Measurements from ENCODE around the gene NALCN.

NALCN gene

GRCh38 chr13:101025925-101026324 is 390.4 kb downstream of the NALCN start:
- TF ChIP-seq CEBPB (IDR thresholded peaks at IDR 0.05) (no peak), ZBTB7A (IDR thresholded peaks at IDR 0.05; ENCODE audit: low read depth) (no peak), TCF12 (IDR thresholded peaks at IDR 0.05; ENCODE audit: low read depth) (no peak), MAX (IDR thresholded peaks at IDR 0.05) (no peak), FOXM1 (IDR thresholded peaks at IDR 0.05; ENCODE audit: borderline replicate concordance, low read depth) (no peak), TAF1 (IDR thresholded peaks at IDR 0.05; ENCODE audit: low read depth) (no peak), EGR1 (IDR thresholded peaks at IDR 0.05) (no peak), CREB1 (IDR thresholded peaks at IDR 0.05; ENCODE audit: low read depth) (no peak), NFIC (IDR thresholded peaks at IDR 0.05) (no peak), TEAD4 (IDR thresholded peaks at IDR 0.05) (no peak), RAD21 (IDR thresholded peaks at IDR 0.05; ENCODE audit: low read depth) (no peak), EP300 (IDR thresholded peaks at IDR 0.05; ENCODE audit: borderline replicate concordance) (no peak), YY1 (IDR thresholded peaks at IDR 0.05; ENCODE audit: low read depth) (no peak)
- TF ChIP-seq, protein P1, sequence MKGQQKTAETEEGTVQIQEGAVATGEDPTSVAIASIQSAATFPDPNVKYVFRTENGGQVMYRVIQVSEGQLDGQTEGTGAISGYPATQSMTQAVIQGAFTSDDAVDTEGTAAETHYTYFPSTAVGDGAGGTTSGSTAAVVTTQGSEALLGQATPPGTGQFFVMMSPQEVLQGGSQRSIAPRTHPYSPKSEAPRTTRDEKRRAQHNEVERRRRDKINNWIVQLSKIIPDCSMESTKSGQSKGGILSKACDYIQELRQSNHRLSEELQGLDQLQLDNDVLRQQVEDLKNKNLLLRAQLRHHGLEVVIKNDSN (IDR thresholded peaks at IDR 0.05): no peak

- TF ChIP-seq RAD21 (IDR thresholded peaks at IDR 0.05; ENCODE audit: low read depth) (no peak), TEAD4 (IDR thresholded peaks at IDR 0.05) (no peak), FOXM1 (IDR thresholded peaks at IDR 0.05; ENCODE audit: borderline replicate concordance, low read depth) (no peak), EGR1 (IDR thresholded peaks at IDR 0.05) (no peak), YY1 (IDR thresholded peaks at IDR 0.05; ENCODE audit: low read depth) (no peak), CREB1 (IDR thresholded peaks at IDR 0.05; ENCODE audit: low read depth) (no peak), EP300 (IDR thresholded peaks at IDR 0.05; ENCODE audit: borderline replicate concordance) (no peak), NFIC (IDR thresholded peaks at IDR 0.05) (no peak), TCF12 (IDR thresholded peaks at IDR 0.05; ENCODE audit: low read depth) (no peak), CEBPB (IDR thresholded peaks at IDR 0.05) (no peak)
- TF ChIP-seq, protein P1 (IDR thresholded peaks at IDR 0.05): no peak
- TF ChIP-seq, protein P2, sequence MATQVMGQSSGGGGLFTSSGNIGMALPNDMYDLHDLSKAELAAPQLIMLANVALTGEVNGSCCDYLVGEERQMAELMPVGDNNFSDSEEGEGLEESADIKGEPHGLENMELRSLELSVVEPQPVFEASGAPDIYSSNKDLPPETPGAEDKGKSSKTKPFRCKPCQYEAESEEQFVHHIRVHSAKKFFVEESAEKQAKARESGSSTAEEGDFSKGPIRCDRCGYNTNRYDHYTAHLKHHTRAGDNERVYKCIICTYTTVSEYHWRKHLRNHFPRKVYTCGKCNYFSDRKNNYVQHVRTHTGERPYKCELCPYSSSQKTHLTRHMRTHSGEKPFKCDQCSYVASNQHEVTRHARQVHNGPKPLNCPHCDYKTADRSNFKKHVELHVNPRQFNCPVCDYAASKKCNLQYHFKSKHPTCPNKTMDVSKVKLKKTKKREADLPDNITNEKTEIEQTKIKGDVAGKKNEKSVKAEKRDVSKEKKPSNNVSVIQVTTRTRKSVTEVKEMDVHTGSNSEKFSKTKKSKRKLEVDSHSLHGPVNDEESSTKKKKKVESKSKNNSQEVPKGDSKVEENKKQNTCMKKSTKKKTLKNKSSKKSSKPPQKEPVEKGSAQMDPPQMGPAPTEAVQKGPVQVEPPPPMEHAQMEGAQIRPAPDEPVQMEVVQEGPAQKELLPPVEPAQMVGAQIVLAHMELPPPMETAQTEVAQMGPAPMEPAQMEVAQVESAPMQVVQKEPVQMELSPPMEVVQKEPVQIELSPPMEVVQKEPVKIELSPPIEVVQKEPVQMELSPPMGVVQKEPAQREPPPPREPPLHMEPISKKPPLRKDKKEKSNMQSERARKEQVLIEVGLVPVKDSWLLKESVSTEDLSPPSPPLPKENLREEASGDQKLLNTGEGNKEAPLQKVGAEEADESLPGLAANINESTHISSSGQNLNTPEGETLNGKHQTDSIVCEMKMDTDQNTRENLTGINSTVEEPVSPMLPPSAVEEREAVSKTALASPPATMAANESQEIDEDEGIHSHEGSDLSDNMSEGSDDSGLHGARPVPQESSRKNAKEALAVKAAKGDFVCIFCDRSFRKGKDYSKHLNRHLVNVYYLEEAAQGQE (IDR thresholded peaks at IDR 0.05; ENCODE audit: low read depth): no peak
Observed at GRCh38 chr13:101025519-101025918, 390.8 kb downstream of the NALCN start.

- TF ChIP-seq, protein P1 (IDR thresholded peaks at IDR 0.05): no peak
- TF ChIP-seq CREB1 (IDR thresholded peaks at IDR 0.05; ENCODE audit: low read depth): no peak
- no peak for TF ChIP-seq ZBTB7A (IDR thresholded peaks at IDR 0.05; ENCODE audit: low read depth)
- TF ChIP-seq EP300 (IDR thresholded peaks at IDR 0.05; ENCODE audit: borderline replicate concordance): no peak
- no peak for TF ChIP-seq EGR1 (IDR thresholded peaks at IDR 0.05)
- no peak for TF ChIP-seq NFIC (IDR thresholded peaks at IDR 0.05)
- TF ChIP-seq TEAD4 (IDR thresholded peaks at IDR 0.05): no peak
- TF ChIP-seq CEBPB (IDR thresholded peaks at IDR 0.05): no peak
- TF ChIP-seq MAX (IDR thresholded peaks at IDR 0.05): no peak
Observed at GRCh38 chr13:101019126-101019525, 397.2 kb downstream of the NALCN start.

DNA sequence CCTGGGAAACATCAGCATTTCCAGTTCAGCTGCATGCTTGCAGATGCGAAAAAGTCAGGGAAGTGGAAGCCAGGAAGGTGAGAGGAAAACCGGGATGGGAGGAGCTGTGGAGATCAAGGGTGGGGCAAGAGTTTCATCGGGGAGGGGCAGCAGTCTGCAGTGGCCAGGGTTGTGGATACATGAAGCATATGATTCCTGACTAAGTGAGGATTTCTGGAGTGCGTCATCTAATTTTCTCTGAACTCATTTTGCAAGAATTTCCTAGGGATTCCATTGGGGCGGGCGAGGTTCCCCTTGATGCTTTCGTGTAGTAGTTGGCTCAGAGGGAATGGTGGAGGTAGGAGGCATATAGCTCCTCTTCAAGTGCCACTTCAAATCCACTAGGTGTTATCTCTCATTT is 397.6 kb downstream of the NALCN start:
- TF ChIP-seq, protein P2 (IDR thresholded peaks at IDR 0.05; ENCODE audit: low read depth): no peak
- TF ChIP-seq MAX (IDR thresholded peaks at IDR 0.05): no peak
- TF ChIP-seq TEAD4 (IDR thresholded peaks at IDR 0.05): no peak
- no peak for TF ChIP-seq TAF1 (IDR thresholded peaks at IDR 0.05; ENCODE audit: low read depth)
- TF ChIP-seq, protein P1 (IDR thresholded peaks at IDR 0.05): no peak
- TF ChIP-seq NFIC (IDR thresholded peaks at IDR 0.05): no peak
- no peak for TF ChIP-seq EGR1 (IDR thresholded peaks at IDR 0.05)
- TF ChIP-seq RAD21 (IDR thresholded peaks at IDR 0.05; ENCODE audit: low read depth): no peak

- TF ChIP-seq ZBTB7A (IDR thresholded peaks at IDR 0.05; ENCODE audit: low read depth) (no peak), EP300 (IDR thresholded peaks at IDR 0.05; ENCODE audit: borderline replicate concordance) (no peak)
Observed at GRCh38 chr13:101017123-101017872, 399.0 kb downstream of the NALCN start.

All from Ishikawa (cell line).